DND-41 (cell line): ENCODE results near the gene CA11.

Source experiments
- EZH2 ChIP-seq: IDR thresholded peaks from 3 replicates; pipeline ENCODE4 v1.6.1; 2012; ENCODE audit warnings: borderline replicate concordance, low read depth, mild to moderate bottlenecking, moderate library complexity, low read length, inconsistent platforms; ENCODE audit not compliant: severe bottlenecking
- TF ChIP-seq, protein P1 (sequence below): IDR thresholded peaks from 2 replicates; pipeline ENCODE4 v1.5.1; 2012; ENCODE audit warnings: borderline replicate concordance, low read length, moderate library complexity, mild to moderate bottlenecking; ENCODE audit not compliant: poor library complexity, severe bottlenecking; ENCODE audit errors: extremely low read depth

DNA sequence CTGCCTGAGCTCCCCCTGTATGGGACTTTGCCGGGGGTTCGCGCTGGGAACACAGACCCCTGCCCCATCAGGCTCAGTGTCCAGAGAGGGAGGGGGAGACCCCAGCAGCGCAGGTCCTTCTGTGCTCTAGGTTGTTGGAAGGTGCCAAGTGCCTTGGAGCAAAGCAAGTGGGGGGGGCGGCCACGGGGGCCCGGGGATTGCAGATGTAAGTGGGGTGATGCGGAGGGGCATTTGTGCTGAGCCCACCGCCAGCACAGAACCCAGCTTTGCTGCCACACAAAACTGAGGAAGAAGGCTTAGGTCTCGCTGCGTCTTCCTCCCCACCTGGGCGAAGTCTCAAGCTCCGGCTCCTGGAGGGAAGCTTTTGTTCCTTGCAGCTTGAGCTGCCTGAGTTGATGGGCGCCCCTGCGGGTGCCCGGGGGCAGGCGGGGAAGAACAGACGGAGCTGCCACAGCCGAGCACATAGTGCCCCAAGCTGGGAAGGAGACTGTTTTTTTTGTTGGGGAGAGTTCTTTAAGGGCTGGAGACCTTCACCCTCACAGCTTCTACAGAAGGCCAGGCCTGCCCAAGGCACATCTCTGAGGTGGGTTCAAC lies 28.3 kb upstream of the CA11 start:
- no peak for TF ChIP-seq EZH2
- TF ChIP-seq, protein P1, sequence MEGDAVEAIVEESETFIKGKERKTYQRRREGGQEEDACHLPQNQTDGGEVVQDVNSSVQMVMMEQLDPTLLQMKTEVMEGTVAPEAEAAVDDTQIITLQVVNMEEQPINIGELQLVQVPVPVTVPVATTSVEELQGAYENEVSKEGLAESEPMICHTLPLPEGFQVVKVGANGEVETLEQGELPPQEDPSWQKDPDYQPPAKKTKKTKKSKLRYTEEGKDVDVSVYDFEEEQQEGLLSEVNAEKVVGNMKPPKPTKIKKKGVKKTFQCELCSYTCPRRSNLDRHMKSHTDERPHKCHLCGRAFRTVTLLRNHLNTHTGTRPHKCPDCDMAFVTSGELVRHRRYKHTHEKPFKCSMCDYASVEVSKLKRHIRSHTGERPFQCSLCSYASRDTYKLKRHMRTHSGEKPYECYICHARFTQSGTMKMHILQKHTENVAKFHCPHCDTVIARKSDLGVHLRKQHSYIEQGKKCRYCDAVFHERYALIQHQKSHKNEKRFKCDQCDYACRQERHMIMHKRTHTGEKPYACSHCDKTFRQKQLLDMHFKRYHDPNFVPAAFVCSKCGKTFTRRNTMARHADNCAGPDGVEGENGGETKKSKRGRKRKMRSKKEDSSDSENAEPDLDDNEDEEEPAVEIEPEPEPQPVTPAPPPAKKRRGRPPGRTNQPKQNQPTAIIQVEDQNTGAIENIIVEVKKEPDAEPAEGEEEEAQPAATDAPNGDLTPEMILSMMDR: no peak
